GM08714 (cell line): ENCODE results near the gene PRSS12.

Source experiments
- H3K4me3 ChIP-seq: fragments of 200-500 bp; sonication (Bioruptor generic); 2 replicates; pipeline ENCODE4 v1.5.1; 2014; ENCODE audit warnings: mild to moderate bottlenecking, low read length, inconsistent platforms
- ZNF274 ChIP-seq: IDR thresholded peaks from 2 replicates; pipeline ENCODE4 v1.6.1; 2012; ENCODE audit warnings: mild to moderate bottlenecking, low read depth, low read length

PRSS12 gene

DNA sequence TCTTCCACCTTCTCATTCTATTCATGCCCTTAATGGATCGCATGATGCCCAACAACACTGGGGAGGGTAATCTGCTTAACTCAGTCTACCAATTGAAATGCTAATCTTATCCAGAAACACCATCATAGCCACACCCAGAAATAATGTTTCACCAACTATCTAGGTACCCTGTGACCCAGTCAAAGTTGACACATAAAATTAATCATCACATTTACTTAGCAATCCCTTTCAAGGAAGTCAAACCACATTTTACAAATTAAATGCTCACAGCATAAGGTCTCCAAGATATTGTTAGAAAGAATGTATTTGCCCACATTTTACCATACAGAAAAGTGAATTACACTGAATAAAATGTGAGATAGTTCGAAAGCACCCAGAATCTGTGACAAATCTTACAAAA lies 92.5 kb downstream of the PRSS12 start:
- TF ChIP-seq ZNF274 = no peak
- no peak overlapping the region for H3K4me3 ChIP-seq

DNA sequence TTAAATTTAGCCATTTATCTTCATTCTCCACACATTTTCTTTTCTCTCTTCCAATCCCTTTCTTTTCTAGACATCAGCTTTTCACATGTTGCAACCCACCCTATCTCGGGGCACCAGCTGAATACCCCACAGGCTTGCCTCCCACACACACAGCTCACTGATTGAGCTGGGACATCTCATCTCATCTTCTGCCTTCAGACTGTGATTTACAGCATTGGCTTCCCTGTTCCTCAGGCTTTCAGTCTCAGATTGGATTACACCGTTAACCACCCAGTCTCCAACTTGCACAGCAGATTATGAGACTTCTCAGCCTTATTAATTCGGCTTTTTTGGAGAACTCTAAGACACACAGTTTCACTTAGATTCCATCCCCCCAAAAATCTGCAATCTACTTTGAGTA lies 93.7 kb downstream of the PRSS12 start:
- no peak overlapping the region for H3K4me3 ChIP-seq
- no peak for TF ChIP-seq ZNF274

DNA sequence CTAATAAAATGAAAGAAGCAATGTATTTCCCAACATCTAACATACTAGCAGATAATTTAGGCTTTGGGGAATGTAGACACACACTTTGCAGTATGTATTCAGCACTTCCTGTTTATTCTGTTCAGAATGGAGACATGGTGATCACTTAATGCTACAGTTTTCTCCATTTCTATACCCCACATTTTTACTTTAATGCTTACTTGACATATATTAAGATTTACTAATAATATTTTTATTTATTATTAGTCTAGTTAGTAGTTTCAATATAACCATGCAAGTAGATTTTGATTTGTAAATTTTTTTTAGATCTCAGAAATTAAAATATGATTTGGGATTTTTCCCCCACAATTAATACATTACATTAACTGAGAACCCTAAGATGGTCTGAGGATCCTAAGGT lies 98.4 kb downstream of the PRSS12 start:
- TF ChIP-seq ZNF274 = no peak
- H3K4me3 ChIP-seq = no peak overlapping the region

DNA sequence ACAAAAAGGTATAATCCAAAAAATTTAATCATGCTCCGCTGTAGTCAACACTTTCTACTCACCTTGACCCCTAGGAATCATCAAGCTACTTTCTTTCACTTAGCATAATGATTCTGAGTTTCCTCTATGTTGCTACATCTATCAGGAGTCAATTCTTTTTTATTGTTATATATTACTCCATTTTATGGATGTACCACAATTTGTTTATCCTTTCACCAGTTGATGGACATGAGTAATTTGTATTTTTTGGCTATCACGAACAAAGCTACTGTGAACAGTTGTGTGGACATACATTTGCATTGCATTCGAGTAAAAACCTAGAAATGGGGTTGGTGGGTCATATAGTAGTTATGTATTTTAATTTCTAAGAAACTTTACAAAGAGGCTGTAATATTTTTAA lies 102.9 kb downstream of the PRSS12 start:
- TF ChIP-seq ZNF274 = no peak
- H3K4me3 ChIP-seq = no peak overlapping the region

DNA sequence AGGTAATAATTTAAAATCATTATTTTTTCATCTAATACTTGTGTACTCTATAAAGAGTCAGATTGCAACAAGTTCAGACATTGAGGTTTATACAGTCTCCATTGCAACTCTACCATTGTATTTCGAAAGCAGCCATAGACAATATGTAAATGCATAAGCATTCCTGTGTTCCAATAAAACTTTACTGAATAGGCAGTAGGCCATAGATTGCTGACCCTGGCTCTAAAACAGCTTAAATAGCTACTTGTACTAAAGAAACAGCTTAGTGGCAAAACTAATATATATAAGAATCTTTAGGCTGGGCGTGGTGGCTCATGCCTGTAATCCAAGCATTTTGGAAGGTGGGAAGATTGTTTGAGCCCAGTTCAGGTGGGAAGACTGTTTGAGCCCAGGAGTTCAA lies 115.3 kb downstream of the PRSS12 start:
- no peak overlapping the region for H3K4me3 ChIP-seq

DNA sequence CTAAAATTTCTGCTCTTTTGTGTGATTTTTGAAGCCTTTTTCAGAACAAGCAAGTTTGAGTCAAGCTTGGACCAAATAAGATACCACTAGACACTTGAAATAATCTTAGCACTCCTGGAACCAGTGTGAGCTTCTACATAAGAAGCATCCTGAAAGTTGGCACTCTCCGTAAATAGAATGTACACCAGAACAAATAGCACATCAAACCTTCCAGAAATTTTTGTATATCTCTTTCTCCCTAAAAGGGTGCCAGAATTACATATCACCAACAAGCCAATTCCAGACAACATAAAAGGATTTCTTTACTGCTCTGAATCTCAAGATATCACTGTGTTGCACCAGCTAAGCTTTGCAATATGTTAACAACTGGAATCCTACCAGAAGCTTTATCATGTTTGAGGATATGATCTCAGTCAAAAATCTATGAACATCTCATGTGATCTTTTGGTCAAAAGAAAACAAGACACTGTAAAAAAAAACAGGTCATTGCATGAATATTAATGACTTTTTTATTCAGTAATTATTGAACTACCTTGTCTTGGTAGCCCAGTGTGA lies 117.2 kb downstream of the PRSS12 start:
- no peak overlapping the region for H3K4me3 ChIP-seq

More for the DNA sequence above, 115.3 kb downstream of the PRSS12 start:
- no peak for TF ChIP-seq ZNF274

More for the DNA sequence above, 117.2 kb downstream of the PRSS12 start:
- no peak for TF ChIP-seq ZNF274
